DMS53 (cell line): ENCODE results near the gene ANKRD53.
"Not testable (repeated sequence)": the region's sequence is repeated elsewhere in the genome, so short reads cannot be mapped to it uniquely, and the experiment has no call there.

Experiments
- DNase-seq: peaks from one replicate; lab custom pipeline; 2025; lab: John Stamatoyannopoulos, UW

Gene ANKRD53

GRCh38 chr2:70991142-70991541 is 12.7 kb downstream of the ANKRD53 start:
- no peak for DNase-seq

GRCh38 chr2:70991742-70992141 is 13.3 kb downstream of the ANKRD53 start:
- no peak for DNase-seq

- DNase-seq: no peak
These were observed 14.8 kb downstream of the ANKRD53 start for GRCh38 chr2:70992945-70993853.

GRCh38 chr2:70994009-70994698 is 15.7 kb downstream of the ANKRD53 start:
- DNase-seq: peak; percentile 58

- DNase-seq: peak; percentile 97
These were observed 16.4 kb downstream of the ANKRD53 start, which contains the start of gene TEX261 for GRCh38 chr2:70994699-70995425. Gene TEX261, minus strand, starts transcription at chr2:70994873. Its CDS starts 116 bp downstream, at chr2:70994757.

GRCh38 chr2:70995426-70995729 is 16.9 kb downstream of the ANKRD53 start:
- DNase-seq: peak; percentile 88

- not testable (repeated sequence) for DNase-seq
These were observed 20.5 kb downstream of the ANKRD53 start for GRCh38 chr2:70998885-70999284.

- no peak for DNase-seq
These were observed 20.9 kb downstream of the ANKRD53 start for GRCh38 chr2:70999362-70999761.

GRCh38 chr2:70999931-71000330 is 21.5 kb downstream of the ANKRD53 start:
- DNase-seq: not testable (repeated sequence)

- DNase-seq: peak; percentile 83
These were observed 22.6 kb downstream of the ANKRD53 start for GRCh38 chr2:71000780-71001591.

- DNase-seq: no peak
These were observed 23.1 kb downstream of the ANKRD53 start for GRCh38 chr2:71001592-71001927.

GRCh38 chr2:71001981-71002570 is 23.6 kb downstream of the ANKRD53 start:
- DNase-seq: no peak

GRCh38 chr2:71003396-71003795 is 25.0 kb downstream of the ANKRD53 start:
- no peak for DNase-seq

- DNase-seq: no peak
These were observed 25.7 kb downstream of the ANKRD53 start for GRCh38 chr2:71003966-71004755.

GRCh38 chr2:71004857-71005256 is 26.4 kb downstream of the ANKRD53 start:
- DNase-seq: no peak

GRCh38 chr2:71005271-71006202 is 27.1 kb downstream of the ANKRD53 start:
- DNase-seq: peak; percentile 14

- no peak for DNase-seq
These were observed 27.9 kb downstream of the ANKRD53 start for GRCh38 chr2:71006323-71006722.

- DNase-seq: no peak
These were observed 28.7 kb downstream of the ANKRD53 start for GRCh38 chr2:71006955-71007799.

GRCh38 chr2:71008342-71008741 is 29.9 kb downstream of the ANKRD53 start:
- no peak for DNase-seq
